ENCODE measurements around the gene VANGL1.

VANGL1 gene

DNA sequence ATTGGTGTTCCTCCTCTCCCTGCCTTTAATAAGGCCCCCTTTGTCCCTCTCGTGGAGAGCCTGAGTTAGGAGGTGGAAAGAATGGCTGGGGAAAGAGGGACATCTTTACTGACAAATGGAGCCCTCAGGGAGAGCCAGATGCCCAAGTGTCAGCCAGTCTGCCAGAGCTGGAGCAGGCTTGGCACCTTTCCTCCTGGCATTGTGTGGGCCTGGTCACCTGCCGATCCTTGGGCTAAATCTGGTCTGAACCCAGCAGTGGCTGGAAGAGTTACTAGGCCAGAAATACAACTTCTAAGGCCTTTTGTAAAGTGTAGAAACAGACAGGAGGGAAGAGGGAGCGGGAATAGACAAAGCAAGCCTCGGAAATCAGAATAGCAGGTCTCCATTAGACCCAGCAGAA, 24.9 kb downstream of the VANGL1 start:
- no peak for DNase-seq (ENCODE audit: low read depth in 1 of 2, low spot score in 1 of 2)

- DNase-seq (ENCODE audit: low read depth in 1 of 2, low spot score in 1 of 2), result no peak
Measured at GRCh38 chr1:115668579-115668978, 26.8 kb downstream of the VANGL1 start.

GRCh38 chr1:115669002-115669673, 27.4 kb downstream of the VANGL1 start:
- no peak for DNase-seq (ENCODE audit: low read depth in 1 of 2, low spot score in 1 of 2)

DNA sequence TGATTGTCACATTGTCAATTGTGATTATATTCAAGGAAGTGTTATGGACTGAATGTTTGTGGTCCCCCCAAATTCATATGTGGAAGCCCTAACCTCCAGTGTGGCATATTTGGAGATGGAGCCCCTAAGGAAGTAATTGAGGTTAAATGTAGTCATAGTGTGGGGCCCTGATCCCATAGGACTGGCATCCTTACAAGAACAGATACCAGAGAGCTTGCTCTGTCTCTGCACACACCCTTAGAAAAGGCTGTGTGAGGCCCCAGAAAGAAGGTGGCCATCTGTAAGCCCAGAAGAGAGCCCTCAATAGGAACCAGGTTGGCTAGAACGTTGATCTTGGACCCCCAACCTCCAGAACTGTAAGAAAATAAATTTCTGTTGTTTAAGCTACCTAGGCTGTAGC, 28.1 kb downstream of the VANGL1 start:
- no peak for DNase-seq (ENCODE audit: low read depth in 1 of 2, low spot score in 1 of 2)

DNA sequence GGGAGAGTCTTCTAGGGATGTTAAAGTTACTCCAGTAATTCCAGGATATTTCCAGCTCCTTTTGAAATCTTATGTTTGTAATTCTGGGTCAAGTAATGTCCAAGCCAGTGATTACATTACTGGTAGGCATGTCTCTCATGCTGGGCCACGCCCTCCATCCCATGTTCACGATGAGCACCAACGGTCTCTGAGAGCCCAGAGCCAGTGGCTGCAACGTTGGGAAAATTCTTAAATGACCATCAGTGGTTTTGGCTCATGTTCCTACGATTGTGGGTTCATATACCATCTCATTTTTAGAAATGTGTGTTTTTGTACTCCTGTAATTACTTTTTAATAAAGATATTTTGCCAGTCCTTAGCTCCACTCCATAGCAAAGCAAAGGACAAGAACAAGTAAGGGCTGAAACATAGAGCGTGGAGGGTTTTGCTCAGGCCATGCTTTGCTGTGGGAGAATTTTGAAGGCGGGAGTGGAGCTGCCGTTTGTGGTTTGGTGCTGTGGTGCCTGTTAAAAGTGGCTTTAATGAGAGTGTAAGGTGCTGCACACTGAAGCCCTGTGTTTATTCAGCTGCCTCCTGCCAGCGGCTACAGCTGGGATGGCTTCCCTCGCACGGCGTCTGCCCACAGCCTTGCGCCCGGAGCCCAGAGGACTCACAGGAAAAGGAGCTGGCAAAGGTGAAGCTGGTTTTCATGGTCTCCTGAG, 28.9 kb downstream of the VANGL1 start:
- no peak for DNase-seq (ENCODE audit: low read depth in 1 of 2, low spot score in 1 of 2)

DNA sequence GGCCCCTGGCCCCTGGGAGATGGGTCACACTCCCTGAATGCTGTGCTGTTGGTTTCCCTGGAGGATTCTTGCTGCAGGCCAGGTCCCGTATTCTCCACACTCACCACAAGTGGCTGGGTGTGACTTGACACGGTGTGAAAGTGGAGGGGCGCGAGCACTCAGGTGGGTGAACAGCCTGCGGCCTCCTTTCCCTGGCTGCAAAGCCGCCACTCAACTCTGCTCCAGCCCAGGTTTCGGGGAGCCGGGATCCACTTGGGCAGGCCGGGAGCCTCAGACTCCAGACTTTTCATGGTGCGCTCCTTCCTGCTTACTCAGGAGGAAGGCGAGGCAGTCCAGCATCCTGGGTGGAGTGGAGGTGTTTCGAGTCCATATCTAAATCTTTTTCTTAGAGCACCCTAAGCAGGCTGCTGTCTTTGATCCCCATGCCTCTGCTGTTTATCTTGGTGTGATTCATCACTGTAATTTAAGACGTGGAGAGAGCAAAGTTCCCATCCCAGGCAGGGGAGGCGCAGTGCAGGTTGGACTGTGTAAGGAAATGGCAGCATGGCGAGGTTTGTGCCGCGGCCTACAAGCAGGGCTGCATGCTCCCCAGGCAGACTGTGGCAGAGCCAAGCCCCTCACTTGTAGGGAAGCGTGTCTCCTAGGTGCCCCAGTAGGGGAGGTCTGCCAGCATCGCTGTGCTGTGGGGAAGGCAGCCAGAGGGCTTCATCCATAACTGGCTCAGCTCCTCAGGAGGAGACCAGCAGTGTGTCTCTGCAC, 29.6 kb downstream of the VANGL1 start:
- DNase-seq (ENCODE audit: low read depth in 1 of 2, low spot score in 1 of 2), result no peak

GRCh38 chr1:115672224-115673009, 30.6 kb downstream of the VANGL1 start:
- no peak for DNase-seq (ENCODE audit: low read depth in 1 of 2, low spot score in 1 of 2)

- no peak for DNase-seq (ENCODE audit: low read depth in 1 of 2, low spot score in 1 of 2)
Measured at GRCh38 chr1:115676498-115677181, 34.9 kb downstream of the VANGL1 start.

DNA sequence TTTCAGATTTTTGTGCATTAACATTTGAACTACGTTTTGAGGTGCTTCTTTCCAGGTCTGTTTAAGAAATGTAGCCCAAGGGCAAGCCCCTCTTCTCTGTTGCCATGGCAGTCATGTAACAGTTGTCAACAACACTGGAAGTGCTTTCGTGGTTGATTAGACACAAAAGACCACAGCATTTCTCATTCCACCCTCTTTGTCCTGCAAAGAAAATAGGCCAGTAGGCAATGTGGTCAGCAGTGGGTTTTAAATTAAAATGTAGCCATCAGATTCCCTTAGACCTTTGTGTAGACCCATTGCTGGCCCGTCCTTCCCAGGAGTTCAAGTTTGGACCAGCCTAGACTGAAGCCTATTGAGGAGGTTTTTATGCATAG, 35.4 kb downstream of the VANGL1 start:
- no peak for DNase-seq (ENCODE audit: low read depth in 1 of 2, low spot score in 1 of 2)

GRCh38 chr1:115677565-115677964, 35.8 kb downstream of the VANGL1 start:
- no peak for DNase-seq (ENCODE audit: low read depth in 1 of 2, low spot score in 1 of 2)

DNA sequence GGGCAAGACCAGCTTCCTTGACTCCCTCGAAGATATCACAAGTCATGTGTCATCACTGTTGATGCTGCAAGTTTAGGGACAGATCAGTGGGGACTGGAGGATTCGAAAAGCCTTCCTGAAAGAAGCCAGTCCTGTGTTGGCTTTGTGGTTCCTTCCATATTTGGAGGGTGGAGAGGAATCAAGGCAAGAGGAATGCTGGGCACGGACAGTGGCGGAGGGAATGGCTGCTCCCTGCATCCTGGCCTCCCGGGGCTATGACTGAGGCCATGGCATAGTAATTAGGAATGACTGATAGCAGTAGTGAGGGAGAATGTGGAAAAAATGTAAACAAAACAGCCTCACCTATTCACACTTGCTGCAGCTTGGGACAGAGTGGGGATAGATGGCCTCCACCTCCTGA, 36.4 kb downstream of the VANGL1 start:
- DNase-seq (ENCODE audit: low read depth in 1 of 2, low spot score in 1 of 2), result no peak

GRCh38 chr1:115679141-115679611, 37.4 kb downstream of the VANGL1 start:
- DNase-seq (ENCODE audit: low read depth in 1 of 2, low spot score in 1 of 2), result no peak

GRCh38 chr1:115680730-115681111, 39.0 kb downstream of the VANGL1 start:
- DNase-seq (ENCODE audit: low read depth in 1 of 2, low spot score in 1 of 2), result no peak

- no peak for DNase-seq (ENCODE audit: low read depth in 1 of 2, low spot score in 1 of 2)
Measured at GRCh38 chr1:115682792-115683191, 41.0 kb downstream of the VANGL1 start.

DNA sequence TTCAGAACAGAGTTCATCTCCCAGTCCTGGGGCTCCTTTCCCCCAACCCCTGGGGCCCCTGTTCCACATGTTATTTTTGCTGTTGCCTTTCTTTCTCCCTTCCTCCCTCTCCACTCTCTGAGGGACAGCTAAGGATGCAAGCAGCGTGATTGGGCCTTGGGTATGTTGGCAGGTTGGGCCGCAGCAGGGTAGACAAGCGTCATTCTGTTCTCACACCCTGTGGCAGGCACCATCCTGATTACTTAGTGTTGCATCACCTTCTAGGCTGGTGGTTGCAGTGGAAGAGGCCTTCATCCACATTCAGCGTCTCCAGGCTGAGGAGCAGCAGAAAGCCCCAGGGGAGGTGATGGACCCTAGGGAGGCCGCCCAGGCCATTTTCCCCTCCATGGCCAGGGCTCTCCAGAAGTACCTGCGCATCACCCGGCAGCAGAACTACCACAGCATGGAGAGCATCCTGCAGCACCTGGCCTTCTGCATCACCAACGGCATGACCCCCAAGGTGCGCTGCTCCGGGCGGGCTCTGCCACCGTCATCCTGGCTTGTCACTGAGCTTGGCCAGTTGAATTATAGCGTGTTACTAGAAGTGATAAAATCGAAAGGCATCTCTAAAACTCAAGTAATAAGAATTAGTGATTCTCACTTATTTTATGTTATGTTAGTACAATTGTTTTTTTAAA, 43.4 kb downstream of the VANGL1 start:
- DNase-seq (ENCODE audit: low read depth in 1 of 2, low spot score in 1 of 2), result no peak

DNA sequence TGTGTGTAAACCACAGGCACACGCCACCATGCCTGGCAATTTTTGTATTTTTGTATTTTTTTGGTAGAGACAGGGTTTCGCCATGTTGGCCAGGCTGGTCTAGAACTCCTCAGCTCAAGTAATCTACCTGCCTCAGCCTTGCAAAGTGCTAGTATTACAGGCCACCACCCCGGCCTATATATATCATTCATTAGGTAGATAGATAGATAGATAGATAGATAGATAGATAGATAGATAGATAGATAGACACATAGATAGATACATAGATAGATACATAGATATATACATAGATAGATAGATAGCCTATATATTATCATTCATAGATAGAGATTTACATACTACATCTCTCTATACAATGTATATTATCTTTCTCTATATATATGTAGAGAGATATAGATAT, 46.0 kb downstream of the VANGL1 start:
- no peak for DNase-seq (ENCODE audit: low read depth in 1 of 2, low spot score in 1 of 2)

GRCh38 chr1:115690972-115691371, 49.2 kb downstream of the VANGL1 start:
- no peak for DNase-seq (ENCODE audit: low read depth in 1 of 2, low spot score in 1 of 2)

- no peak for DNase-seq (ENCODE audit: low read depth in 1 of 2, low spot score in 1 of 2)
Measured at GRCh38 chr1:115692224-115692623, 50.5 kb downstream of the VANGL1 start.

- DNase-seq (ENCODE audit: low read depth in 1 of 2, low spot score in 1 of 2), result no peak
Measured at GRCh38 chr1:115694805-115695204, 53.0 kb downstream of the VANGL1 start.

GRCh38 chr1:115697619-115698018, 55.8 kb downstream of the VANGL1 start:
- no peak for DNase-seq (ENCODE audit: low read depth in 1 of 2, low spot score in 1 of 2)

Measured in stimulated activated CD4-positive, alpha-beta T cell treated with anti-CD3 and anti-CD28 coated beads, Interleukin-15, amount 100 ng/mL, for 1 hour (primary cell).